Right atrium auricular region (tissue), 2 donors: Measurements from ENCODE around the gene GJB5. TPM values are rescaled to one million over a fixed set of nuclear protein-coding genes. Genes with fewer than 3 reads are reported as not detected.

Source experiments
- DNase-seq: peaks from one replicate; pipeline ENCODE4 v3.0.0-alpha.2; 2019; ENCODE audit warnings: low spot score
- H3K27ac ChIP-seq, 2 donors: fragments of 200-600 bp; sonication (generic); 1 replicate in 1 of 2; 2 replicates in 1 of 2; pipeline ENCODE4 v1.5.1; 2016 to 2019
- H3K27me3 ChIP-seq, 2 donors: fragments of 200-600 bp; sonication (generic); one replicate each; pipeline versions ENCODE4 v1.5.1 to v1.6.0; 2017 to 2019
- H3K36me3 ChIP-seq: fragments of 200-600 bp; sonication (generic); one replicate; pipeline ENCODE4 v1.5.1; 2016
- H3K4me1 ChIP-seq, 2 donors: fragments of 200-600 bp; sonication (generic); one replicate each; pipeline versions ENCODE4 v1.5.1 to v1.6.0; 2017 to 2019
- H3K4me3 ChIP-seq, 2 donors: fragments of 200-600 bp; sonication (generic); 1 replicate in 1 of 2; 2 replicates in 1 of 2; pipeline ENCODE4 v1.5.1; 2017 to 2019; ENCODE audit warnings: mild to moderate bottlenecking in 1 of 2, moderate library complexity in 1 of 2
- H3K9me3 ChIP-seq, 2 donors: fragments of 200-600 bp; sonication (generic); one replicate each; pipeline ENCODE4 v1.5.1; 2019
- total RNA-seq, 2 donors: library from RNA; depleted of rRNA; stranded (reverse); fragments of >200 nt; gene quantifications; one replicate each; pipeline ENCODE4 v1.1.0, GENCODE V29; 2016
- TF ChIP-seq, protein P1 (sequence below), 2 donors: fragments of 200-600 bp; sonication (generic); IDR thresholded peaks; one replicate each; pipeline ENCODE4 v1.5.1; 2019; ENCODE audit warnings: antibody characterized with exemption in 2 of 2

The GJB5 gene
- total RNA-seq, 2 donors from 2014 or later = not detected

DNA sequence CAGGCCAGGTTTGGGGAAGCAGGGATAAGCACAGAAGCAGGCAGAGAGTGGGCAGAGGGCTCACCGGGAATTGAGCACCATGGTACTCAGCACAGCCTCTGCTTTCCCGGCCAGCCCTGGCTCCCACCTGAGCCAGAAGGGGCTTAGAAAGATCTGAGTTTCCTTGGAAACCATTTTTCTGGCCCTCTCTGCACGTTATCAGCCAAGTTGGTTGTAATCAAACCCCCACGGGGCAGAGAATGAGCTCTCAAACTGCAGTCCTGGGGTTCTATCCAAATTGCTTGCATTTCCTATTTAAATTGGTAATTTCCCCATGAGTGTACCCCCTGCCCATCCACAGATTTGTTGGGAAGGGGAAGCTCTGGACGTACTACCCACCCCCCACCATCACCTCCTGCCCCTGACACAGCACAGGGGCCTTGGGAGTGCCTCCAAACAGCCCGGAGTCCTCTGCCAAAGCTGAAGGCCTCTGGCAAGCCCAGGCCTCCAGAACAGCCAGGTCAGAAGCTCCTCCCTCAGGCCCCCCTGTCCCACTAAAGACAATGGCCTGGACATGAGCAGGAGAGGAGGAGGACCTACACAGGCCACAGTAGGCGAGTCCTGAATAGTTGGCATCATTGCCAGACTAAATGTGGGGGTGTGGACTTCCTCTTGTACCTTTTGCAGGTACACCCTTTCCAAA is 42.7 kb upstream of the GJB5 start:
- Histone ChIP-seq H3K36me3 (no peaks in the 10 kb centered on the region), H3K4me3 (no peak overlapping the region), H3K9me3 (no peaks in the 10 kb centered on the region), H3K4me1 (no peaks in the 10 kb centered on the region), H3K27me3 (no peaks in the 10 kb centered on the region), H3K27ac (no peak overlapping the region)
- TF ChIP-seq, protein P1, sequence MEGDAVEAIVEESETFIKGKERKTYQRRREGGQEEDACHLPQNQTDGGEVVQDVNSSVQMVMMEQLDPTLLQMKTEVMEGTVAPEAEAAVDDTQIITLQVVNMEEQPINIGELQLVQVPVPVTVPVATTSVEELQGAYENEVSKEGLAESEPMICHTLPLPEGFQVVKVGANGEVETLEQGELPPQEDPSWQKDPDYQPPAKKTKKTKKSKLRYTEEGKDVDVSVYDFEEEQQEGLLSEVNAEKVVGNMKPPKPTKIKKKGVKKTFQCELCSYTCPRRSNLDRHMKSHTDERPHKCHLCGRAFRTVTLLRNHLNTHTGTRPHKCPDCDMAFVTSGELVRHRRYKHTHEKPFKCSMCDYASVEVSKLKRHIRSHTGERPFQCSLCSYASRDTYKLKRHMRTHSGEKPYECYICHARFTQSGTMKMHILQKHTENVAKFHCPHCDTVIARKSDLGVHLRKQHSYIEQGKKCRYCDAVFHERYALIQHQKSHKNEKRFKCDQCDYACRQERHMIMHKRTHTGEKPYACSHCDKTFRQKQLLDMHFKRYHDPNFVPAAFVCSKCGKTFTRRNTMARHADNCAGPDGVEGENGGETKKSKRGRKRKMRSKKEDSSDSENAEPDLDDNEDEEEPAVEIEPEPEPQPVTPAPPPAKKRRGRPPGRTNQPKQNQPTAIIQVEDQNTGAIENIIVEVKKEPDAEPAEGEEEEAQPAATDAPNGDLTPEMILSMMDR (IDR thresholded peaks at IDR 0.05) = no peak
- DNase-seq = no peak

GRCh38 chr1:34713443-34713842 is 41.4 kb upstream of the GJB5 start:
- Histone ChIP-seq H3K4me3 (no peak overlapping the region), H3K27me3 (no peaks in the 10 kb centered on the region), H3K27ac (no peak overlapping the region), H3K9me3 (no peaks in the 10 kb centered on the region), H3K4me1 (no peaks in the 10 kb centered on the region), H3K36me3 (no peaks in the 10 kb centered on the region)
- TF ChIP-seq, protein P1 (IDR thresholded peaks at IDR 0.05) = no peak
- DNase-seq = no peak

GRCh38 chr1:34714386-34714785 is 40.5 kb upstream of the GJB5 start:
- no peaks in the 10 kb centered on the region for H3K9me3 ChIP-seq
- no peak overlapping the region for H3K27ac ChIP-seq
- no peaks in the 10 kb centered on the region for H3K27me3 ChIP-seq
- TF ChIP-seq, protein P1 (IDR thresholded peaks at IDR 0.05) = no peak
- no peaks in the 10 kb centered on the region for H3K36me3 ChIP-seq
- H3K4me1 ChIP-seq = no peaks in the 10 kb centered on the region
- no peak overlapping the region for H3K4me3 ChIP-seq
- no peak for DNase-seq

DNA sequence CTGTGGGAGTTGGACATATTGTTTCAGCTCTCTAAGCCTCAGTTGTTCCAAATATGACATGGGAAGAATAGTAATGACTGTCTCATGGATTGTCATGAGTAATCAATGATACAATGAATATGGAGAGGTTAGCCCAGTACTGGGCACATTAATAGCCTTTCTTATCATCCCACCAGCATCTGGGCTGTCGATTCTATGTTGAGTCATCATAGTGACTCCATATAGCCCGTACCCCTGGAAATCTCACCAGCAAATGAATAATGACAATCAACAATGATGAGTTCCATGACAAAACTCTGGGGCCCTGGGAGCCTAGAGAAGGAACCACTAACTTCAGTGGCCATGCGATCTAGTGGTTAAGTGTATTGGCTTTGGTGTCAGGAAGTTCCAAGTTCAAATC is 39.7 kb upstream of the GJB5 start:
- TF ChIP-seq, protein P1 (IDR thresholded peaks at IDR 0.05) = no peak
- no peaks in the 10 kb centered on the region for H3K36me3 ChIP-seq
- no peak for DNase-seq
- no peak overlapping the region for H3K27ac ChIP-seq
- no peaks in the 10 kb centered on the region for H3K27me3 ChIP-seq
- no peak overlapping the region for H3K4me3 ChIP-seq
- no peaks in the 10 kb centered on the region for H3K9me3 ChIP-seq
- H3K4me1 ChIP-seq = no peaks in the 10 kb centered on the region

- Histone ChIP-seq H3K4me3 (no peak overlapping the region), H3K4me1 (no peaks in the 10 kb centered on the region), H3K27me3 (no peaks in the 10 kb centered on the region), H3K27ac (no peak overlapping the region), H3K9me3 (no peaks in the 10 kb centered on the region), H3K36me3 (no peaks in the 10 kb centered on the region)
- TF ChIP-seq, protein P1 (IDR thresholded peaks at IDR 0.05) = no peak
- DNase-seq = no peak
Measured at GRCh38 chr1:34721241-34721640, 33.6 kb upstream of the GJB5 start.
